ENCODE measurements around the gene SPANXN1.
"Not testable (repeated sequence)": the region's sequence is repeated elsewhere in the genome, so short reads cannot be mapped to it uniquely, and the experiment has no call there.

Gene SPANXN1

GRCh38 chrX:145247203-145247602 is at the start of gene SPANXN1:
SPANXN1 (plus strand) TSS chrX:145247503; CDS start chrX:145247587, 84 bp downstream.
- not testable (repeated sequence) for DNase-seq

- DNase-seq: no peak
Observed at GRCh38 chrX:145199078-145199477, 48.2 kb upstream of the SPANXN1 start.

GRCh38 chrX:145213504-145213903 is 33.8 kb upstream of the SPANXN1 start:
- no peak for DNase-seq

- DNase-seq: no peak
Observed at GRCh38 chrX:145292218-145292617, 44.9 kb downstream of the SPANXN1 start.
